GM19463 (cell line): Measurements from ENCODE around the gene PPP1R13B.

ENCODE experiments used
- ATAC-seq: cut with Tn5 transposase; IDR thresholded peaks from one replicate; pipeline ENCODE4 v1.9.1; 2021; ENCODE audit warnings: mild to moderate bottlenecking, moderate library complexity; ENCODE audit not compliant: unreplicated experiment

PPP1R13B gene

GRCh38 chr14:103880348-103881267 lies 33.2 kb upstream of the PPP1R13B start:
- no peak for ATAC-seq

- no peak for ATAC-seq
Measured at GRCh38 chr14:103879570-103880347, 32.4 kb upstream of the PPP1R13B start.

DNA sequence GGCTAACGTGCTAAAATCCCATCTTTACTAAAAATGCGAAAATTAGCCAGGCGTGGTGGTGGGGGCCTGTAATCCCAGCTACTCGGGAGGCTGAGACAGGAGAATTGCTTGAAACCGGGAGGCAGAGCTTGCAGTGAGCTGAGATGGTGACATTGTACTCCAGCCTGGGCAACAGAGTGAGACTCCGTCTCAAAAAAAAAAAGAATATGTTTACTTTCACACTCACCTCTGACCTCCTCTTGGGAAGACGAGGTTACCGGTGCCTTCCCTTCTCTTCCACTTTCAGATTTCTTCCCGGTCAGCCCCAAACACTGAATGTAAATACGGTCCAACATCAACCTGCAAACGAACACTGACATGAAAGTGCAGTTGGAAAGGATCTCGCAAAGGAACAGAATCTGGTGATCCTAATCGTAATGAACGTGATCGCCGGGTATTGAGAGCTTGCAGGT lies 31.8 kb upstream of the PPP1R13B start:
- no peak for ATAC-seq

- ATAC-seq, result no peak
Measured at GRCh38 chr14:103878180-103878579, 30.8 kb upstream of the PPP1R13B start.

GRCh38 chr14:103875010-103875409 lies 27.6 kb upstream of the PPP1R13B start:
- no peak for ATAC-seq

- ATAC-seq, result peak; percentile 4
Measured at GRCh38 chr14:103872481-103873113, 25.2 kb upstream of the PPP1R13B start.

GRCh38 chr14:103871596-103872480 lies 24.5 kb upstream of the PPP1R13B start:
- ATAC-seq, result peak; percentile 81

DNA sequence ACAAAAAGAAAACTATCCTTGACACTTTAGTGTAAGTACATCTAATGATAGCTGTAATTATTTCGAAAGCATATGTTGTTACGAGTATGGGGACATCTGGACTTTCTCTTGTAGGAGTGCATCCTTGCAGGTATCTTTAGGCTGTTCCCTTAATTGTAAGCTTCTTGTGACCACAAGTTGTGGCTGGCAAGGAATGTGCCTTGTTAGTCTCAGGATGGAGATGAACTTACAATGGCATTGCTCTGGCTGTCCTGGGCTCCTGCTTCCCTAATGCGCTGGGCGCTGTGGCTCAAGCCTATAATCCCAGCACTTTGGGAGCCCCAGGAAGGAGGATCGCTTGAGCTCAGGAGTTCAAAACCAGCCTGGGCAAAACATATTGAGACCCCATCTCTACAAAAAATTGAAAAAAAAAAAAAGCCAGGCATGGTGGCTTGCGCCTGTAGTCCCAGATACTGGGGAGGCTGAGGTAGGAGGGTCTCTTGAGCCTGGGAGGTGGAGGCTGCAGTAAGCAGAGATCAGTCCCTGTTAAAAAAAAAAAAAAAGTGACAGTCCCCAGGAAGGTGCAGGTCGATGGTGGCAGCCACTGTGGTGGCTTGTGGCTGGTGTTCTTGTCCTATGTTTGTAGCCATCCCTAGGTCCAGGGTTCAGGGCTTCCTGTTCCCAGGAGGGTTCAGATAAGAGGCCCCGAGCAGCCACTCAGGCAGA lies 23.7 kb upstream of the PPP1R13B start:
- no peak for ATAC-seq

DNA sequence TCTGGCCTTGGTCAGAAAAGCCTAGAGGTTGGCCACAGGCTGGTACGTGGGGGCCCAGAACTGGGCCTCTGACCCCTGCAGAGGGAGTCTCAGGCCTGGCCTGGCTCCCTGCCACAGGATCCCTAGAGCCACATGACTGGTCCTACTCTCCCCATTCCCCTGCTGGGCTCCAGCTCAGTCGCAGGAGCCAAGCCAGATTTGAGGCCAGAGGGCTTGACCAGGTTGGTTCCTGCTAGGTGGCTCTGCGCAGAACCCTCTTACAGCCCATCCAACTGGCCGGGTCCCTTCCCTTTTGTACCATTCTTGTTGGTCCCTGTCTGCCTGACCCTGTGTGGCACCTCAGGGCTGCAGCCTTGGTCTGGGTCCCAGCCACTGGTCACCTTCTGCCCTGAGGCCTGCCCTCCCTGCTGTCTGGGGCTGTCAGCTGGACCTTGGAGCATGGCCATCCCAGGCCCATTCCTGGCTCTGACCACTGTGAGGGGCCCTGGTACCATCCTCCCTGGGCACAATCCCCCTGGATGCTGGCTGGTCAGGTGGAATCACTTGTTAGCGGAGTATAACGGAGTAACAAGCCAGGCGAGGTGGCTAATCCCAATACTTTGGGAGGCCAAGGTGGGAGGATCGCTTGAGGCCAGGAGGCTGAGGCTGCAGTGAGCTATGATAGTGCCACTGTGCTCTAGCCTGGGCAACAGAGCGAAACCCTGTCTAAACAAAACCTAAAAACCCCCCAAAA lies 22.9 kb upstream of the PPP1R13B start:
- no peak for ATAC-seq

GRCh38 chr14:103869406-103870143 lies 22.2 kb upstream of the PPP1R13B start:
- ATAC-seq, result no peak

DNA sequence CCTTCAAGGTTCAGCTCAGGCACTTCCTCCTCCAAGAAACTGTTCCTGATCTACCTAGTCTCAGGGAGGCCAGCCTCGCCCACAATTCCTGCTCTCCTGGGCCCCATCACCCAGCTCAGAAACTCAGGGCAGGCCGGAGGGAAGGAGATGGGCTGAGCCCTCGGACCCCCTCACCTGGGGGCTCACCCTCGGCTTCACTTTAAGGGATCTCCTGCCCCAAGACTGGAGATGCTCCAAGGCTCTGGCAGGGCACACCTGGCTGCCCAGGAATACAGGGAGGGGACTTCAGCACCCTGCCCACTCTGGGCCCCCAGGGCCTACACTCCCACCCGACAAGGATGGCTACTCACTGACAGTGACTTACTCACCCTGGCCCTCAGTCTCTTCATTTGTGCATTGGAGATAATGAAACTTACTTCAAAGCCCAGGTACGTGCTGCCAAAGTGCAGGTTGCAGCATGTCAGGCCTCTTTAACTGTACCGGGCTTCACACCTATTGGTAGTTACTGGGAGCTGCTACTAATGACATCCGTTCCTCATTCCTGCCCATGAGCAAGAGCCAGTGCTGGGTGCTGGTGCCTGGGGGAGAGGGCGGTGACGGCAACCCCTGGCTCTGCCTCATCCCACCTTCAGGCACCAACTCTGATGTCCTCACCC lies 21.0 kb upstream of the PPP1R13B start:
- ATAC-seq, result no peak

- ATAC-seq, result no peak
Measured at GRCh38 chr14:103867523-103867953, 20.2 kb upstream of the PPP1R13B start.

DNA sequence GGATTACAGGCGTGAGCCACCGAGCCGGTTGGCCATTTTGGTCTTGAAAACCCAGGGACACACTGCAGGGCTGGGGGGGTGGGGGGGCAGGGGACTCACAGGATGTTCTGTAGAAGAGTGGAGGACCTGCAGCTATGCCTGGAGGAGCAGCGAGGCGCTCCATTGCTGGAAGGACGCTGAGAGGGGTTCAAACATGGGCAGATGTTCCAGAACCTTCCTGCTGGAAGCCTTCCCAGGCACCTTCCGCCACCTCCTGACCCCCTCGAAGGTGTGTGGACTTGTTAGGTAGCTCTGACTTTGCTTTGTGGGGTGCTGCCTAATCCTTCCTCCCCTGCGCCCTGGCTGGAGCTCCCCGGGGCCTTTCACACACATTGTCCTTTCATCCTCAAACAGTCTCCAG lies 19.6 kb upstream of the PPP1R13B start:
- no peak for ATAC-seq

- ATAC-seq, result no peak
Measured at GRCh38 chr14:103863245-103863644, 15.9 kb upstream of the PPP1R13B start.

GRCh38 chr14:103862393-103862782 lies 15.0 kb upstream of the PPP1R13B start:
- no peak for ATAC-seq

DNA sequence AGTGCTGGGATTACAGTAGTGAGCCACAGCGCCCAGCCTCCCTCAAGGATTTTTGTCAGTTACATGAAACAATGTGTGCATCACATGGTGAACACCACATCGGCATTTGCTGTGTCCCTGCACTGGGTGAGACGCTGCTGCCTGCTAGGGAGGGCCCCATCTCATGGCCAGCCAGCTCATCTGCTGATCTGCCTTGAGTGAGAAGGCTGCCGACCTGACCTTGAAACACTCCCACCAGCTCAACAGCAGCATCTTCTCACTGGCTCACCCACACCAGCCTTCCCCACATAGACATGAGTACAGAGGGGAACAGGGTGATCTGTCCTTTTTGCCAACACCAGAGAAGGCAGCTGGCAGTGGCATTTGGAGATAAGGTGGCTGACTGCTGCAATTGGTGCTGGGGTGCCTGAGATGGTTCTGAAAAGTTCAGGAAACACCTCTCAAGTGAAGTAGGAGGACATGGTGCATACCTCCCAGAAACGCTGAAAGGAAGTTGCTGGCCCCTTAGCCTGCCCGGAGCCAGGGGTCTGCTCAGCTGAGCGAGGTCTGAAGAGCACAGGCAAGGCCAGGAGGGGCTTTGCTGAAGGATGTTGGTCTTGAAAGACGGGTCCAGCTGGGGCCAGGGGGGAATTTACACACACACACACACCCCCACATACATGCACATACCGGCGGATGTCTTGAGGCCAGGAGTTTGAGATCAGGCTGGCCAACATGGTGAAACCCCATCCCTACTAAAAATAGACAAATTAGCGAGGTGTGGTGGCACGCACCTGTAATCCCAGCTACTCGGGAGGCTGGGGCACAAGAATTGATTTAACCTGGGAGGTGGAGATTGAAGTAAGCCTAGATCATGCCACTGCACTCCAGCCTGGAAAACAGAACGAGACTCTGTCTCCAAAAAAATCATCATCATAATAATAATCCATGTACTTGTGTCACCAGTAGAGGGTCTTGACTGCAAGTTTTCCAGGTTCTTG lies 14.3 kb upstream of the PPP1R13B start:
- ATAC-seq, result no peak
